Measurements from ENCODE around the gene EPB41. TPM values are rescaled to one million over a fixed set of nuclear protein-coding genes. Genes with fewer than 3 reads are reported as not detected.

The EPB41 gene
- total and polyA plus RNA-seq, 12 donors, result 4.1 to 36.8 (median 23.0) TPM

DNA sequence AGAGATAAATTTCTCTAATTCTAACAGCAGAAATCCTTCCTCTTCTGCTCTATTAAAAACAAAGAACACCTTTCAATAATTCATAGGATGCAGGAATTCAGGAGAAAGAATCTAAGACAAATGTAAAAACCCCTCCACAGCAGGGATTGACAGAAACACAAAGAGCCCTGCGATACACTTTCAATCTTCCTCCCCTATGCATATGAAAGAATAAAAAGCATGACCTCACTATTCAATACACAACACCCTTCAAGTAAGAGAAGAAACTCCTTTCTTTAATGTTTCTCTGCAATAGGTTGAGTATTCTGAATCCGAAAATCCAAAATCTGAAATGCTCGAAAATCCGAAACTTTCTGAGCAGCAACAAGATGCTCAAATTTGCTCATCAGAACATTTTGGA lies 250.2 kb downstream of the EPB41 start:
- no peak for ATAC-seq
- no peak for TF ChIP-seq CTCF (IDR thresholded peaks at IDR 0.05)
- H3K4me3 ChIP-seq, result no peak overlapping the region
- no peaks in the 10 kb centered on the region for H3K9me3 ChIP-seq
- intact Hi-C loops (cut with DNase I), result no loop called here
- no peak overlapping the region for H3K27ac ChIP-seq
- H3K27me3 ChIP-seq, result no peaks in the 10 kb centered on the region
- peaks cover 0 to 97% (median 14%) of the 10 kb centered on the region in 9 donors for H3K36me3 ChIP-seq
- H3K4me1 ChIP-seq, result peaks cover 10 to 84% (median 44%) of the 10 kb centered on the region in 9 donors
- WGBS, 2 donors, result 84 to 93% methylated on average over 4 of the region's 4 CpGs
- no peak for DNase-seq

GRCh38 chr1:29166291-29166878 lies 252.0 kb downstream of the EPB41 start:
- intact Hi-C loops (cut with DNase I), result no loop called here
- WGBS, 2 donors, result 66 to 67% methylated on average over 9 of the region's 9 CpGs
- Histone ChIP-seq H3K27me3 (no peaks in the 10 kb centered on the region), H3K9me3 (no peaks in the 10 kb centered on the region), H3K27ac (no peak overlapping the region), H3K36me3 (peaks cover 0 to 87% (median 14%) of the 10 kb centered on the region in 9 donors), H3K4me1 (peaks cover 12 to 84% (median 56%) of the 10 kb centered on the region in 9 donors), H3K4me3 (no peak overlapping the region)
- TF ChIP-seq CTCF (IDR thresholded peaks at IDR 0.05), result no peak
- DNase-seq, result no peak
- ATAC-seq, result peak in 1 of 8 donors; percentile 23

- no peak for TF ChIP-seq CTCF (IDR thresholded peaks at IDR 0.05)
- intact Hi-C loops (cut with DNase I), result no loop called here
- Histone ChIP-seq H3K9me3 (no peaks in the 10 kb centered on the region), H3K4me1 (peaks cover 6 to 81% (median 50%) of the 10 kb centered on the region in 9 donors), H3K27me3 (no peaks in the 10 kb centered on the region), H3K36me3 (peaks cover 0 to 85% (median 14%) of the 10 kb centered on the region in 9 donors), H3K27ac (no peak overlapping the region), H3K4me3 (no peak overlapping the region)
- 97 to 98% methylated on average over 9 of the region's 9 CpGs for WGBS, 2 donors
- no peak for ATAC-seq
- DNase-seq, result no peak
These were observed 253.5 kb downstream of the EPB41 start for GRCh38 chr1:29167904-29168303.

Other genes starting within 250 kb of the EPB41 start
- gene GMEB1, start 245.8 kb upstream of the EPB41 start, total RNA-seq, result 1 to 10 TPM; 5.1 to 7.4 (median 6.4) TPM
- gene GMEB1, start 245.8 kb upstream of the EPB41 start, polyA plus RNA-seq, result 1 to 10 TPM; 2.0 to 3.7 TPM
- 10 to 100 TPM; 31.2 to 57.1 (median 44.6) TPM for gene YTHDF2, start 177.6 kb upstream of the EPB41 start, total RNA-seq
- gene YTHDF2, start 177.6 kb upstream of the EPB41 start, polyA plus RNA-seq, result 10 to 100 TPM; 22.6 to 22.9 TPM
- under 1 TPM in 2 of 10 donors, not detected in 8; 0.02 to 0.04 TPM for gene OPRD1, start 102.4 kb upstream of the EPB41 start, total RNA-seq
- gene OPRD1, start 102.4 kb upstream of the EPB41 start, polyA plus RNA-seq, result not detected
- gene TMEM200B, start 209.3 kb downstream of the EPB41 start, total RNA-seq, result 1 to 10 TPM in 8 of 10 donors, under 1 TPM in 2; 0.79 to 2.2 (median 1.5) TPM
- gene TMEM200B, start 209.3 kb downstream of the EPB41 start, polyA plus RNA-seq, result 1 to 10 TPM; 1.8 to 3.3 TPM